ENCODE results near the gene STARD8.

STARD8 gene

GRCh38 chrX:68693481-68694434 lies 46.3 kb downstream of the STARD8 start:
- DNase-seq (ENCODE audit: low read depth in 2 of 2), result no peak

- no peak for DNase-seq (ENCODE audit: low read depth in 2 of 2)
Observed at GRCh38 chrX:68694435-68695205, 47.2 kb downstream of the STARD8 start.

GRCh38 chrX:68695206-68695845 lies 47.9 kb downstream of the STARD8 start:
- no peak for DNase-seq (ENCODE audit: low read depth in 2 of 2)

- no peak for DNase-seq (ENCODE audit: low read depth in 2 of 2)
Observed at GRCh38 chrX:68696267-68696990, 49.0 kb downstream of the STARD8 start.

- DNase-seq (ENCODE audit: low read depth in 2 of 2), result no peak
Observed at GRCh38 chrX:68697036-68697435, 49.6 kb downstream of the STARD8 start.

- DNase-seq (ENCODE audit: low read depth in 2 of 2), result no peak
Observed at GRCh38 chrX:68697465-68698125, 50.1 kb downstream of the STARD8 start.

GRCh38 chrX:68698942-68699341 lies 51.5 kb downstream of the STARD8 start:
- DNase-seq (ENCODE audit: low read depth in 2 of 2), result no peak

- no peak for DNase-seq (ENCODE audit: low read depth in 2 of 2)
Observed at GRCh38 chrX:68699960-68700746, 52.7 kb downstream of the STARD8 start.

- no peak for DNase-seq (ENCODE audit: low read depth in 2 of 2)
Observed at GRCh38 chrX:68703369-68703768, 55.9 kb downstream of the STARD8 start.

GRCh38 chrX:68703846-68704245 lies 56.4 kb downstream of the STARD8 start:
- no peak for DNase-seq (ENCODE audit: low read depth in 2 of 2)

- no peak for DNase-seq (ENCODE audit: low read depth in 2 of 2)
Observed at GRCh38 chrX:68705986-68706385, 58.5 kb downstream of the STARD8 start.

- DNase-seq (ENCODE audit: low read depth in 2 of 2), result no peak
Observed at GRCh38 chrX:68708503-68709290, 61.2 kb downstream of the STARD8 start.

- no peak for DNase-seq (ENCODE audit: low read depth in 2 of 2)
Observed at GRCh38 chrX:68710870-68711576, 63.6 kb downstream of the STARD8 start.

- DNase-seq (ENCODE audit: low read depth in 2 of 2), result no peak
Observed at GRCh38 chrX:68711845-68712244, 64.4 kb downstream of the STARD8 start.

- DNase-seq (ENCODE audit: low read depth in 2 of 2), result no peak
Observed at GRCh38 chrX:68714856-68715255, 67.4 kb downstream of the STARD8 start.

- no peak for DNase-seq (ENCODE audit: low read depth in 2 of 2)
Observed at GRCh38 chrX:68717196-68717595, 69.7 kb downstream of the STARD8 start.

GRCh38 chrX:68717663-68718442 lies 70.4 kb downstream of the STARD8 start:
- DNase-seq (ENCODE audit: low read depth in 2 of 2), result no peak

GRCh38 chrX:68718443-68718820 lies 71.0 kb downstream of the STARD8 start:
- no peak for DNase-seq (ENCODE audit: low read depth in 2 of 2)
